Gastrocnemius medialis (tissue), 4 donors: ENCODE data around the gene EXD3. TPM values are rescaled to one million over a fixed set of nuclear protein-coding genes. Genes with fewer than 3 reads are reported as not detected.

Experiments used
- ATAC-seq, 2 donors: fragments of 150-250 bp; one replicate each; pipeline ENCODE4 v1.9.1; 2016
- DNase-seq, 2 donors: peaks; one replicate each; pipeline ENCODE4 v3.0.0-alpha.2; 2019
- H3K27ac ChIP-seq, 4 donors: fragments of 200-600 bp; sonication (generic); 1 replicate in 1 of 4; 2 replicates in 3 of 4; pipeline ENCODE4 v1.5.1; 2016 to 2018; ENCODE audit warnings: mild to moderate bottlenecking in 2 of 4, moderate library complexity in 1 of 4
- H3K27me3 ChIP-seq, 3 donors: fragments of 200-600 bp; sonication (generic) in 2 of 3; 1 replicate in 1 of 3; 2 replicates in 2 of 3; pipeline versions ENCODE4 v1.5.1 to v1.6.0; 2016 to 2019; ENCODE audit warnings: mild to moderate bottlenecking in 1 of 3, moderate library complexity in 1 of 3
- H3K36me3 ChIP-seq, 2 donors: fragments of 200-600 bp; sonication (generic) in 1 of 2; one replicate each; pipeline ENCODE4 v1.5.1; 2017 to 2018
- H3K4me1 ChIP-seq, 2 donors: fragments of 200-600 bp; sonication (generic) in 1 of 2; one replicate each; pipeline ENCODE4 v1.5.1; 2016 to 2017; ENCODE audit warnings: mild to moderate bottlenecking in 2 of 2
- H3K4me3 ChIP-seq, 4 donors: fragments of 200-600 bp; sonication (generic) in 3 of 4; 1 replicate in 1 of 4; 2 replicates in 3 of 4; pipeline ENCODE4 v1.5.1; 2016 to 2019; ENCODE audit warnings: mild to moderate bottlenecking in 2 of 4
- H3K9me3 ChIP-seq, 3 donors: fragments of 200-600 bp; sonication (generic) in 2 of 3; 1 replicate in 1 of 3; 2 replicates in 2 of 3; pipeline ENCODE4 v1.5.1; 2016 to 2019
- CTCF ChIP-seq, 5 experiments: fragments of 450-650 bp in 3 of 5; fragments of 200-600 bp in 2 of 5; sonication (generic) in 2 of 5; IDR thresholded peaks in 4 of 5; conservative IDR thresholded peaks in 1 of 5; 1 replicate in 4 of 5; 2 replicates in 1 of 5; pipeline ENCODE4 v1.5.1; 2016 to 2019; ENCODE audit warnings: antibody characterized with exemption in 5 of 5, mild to moderate bottlenecking in 3 of 5, moderate library complexity in 3 of 5
- POLR2A ChIP-seq, 2 donors: fragments of 450-650 bp; IDR thresholded peaks; one replicate each; pipeline ENCODE4 v1.6.1; 2017; ENCODE audit warnings: antibody characterized with exemption in 2 of 2, mild to moderate bottlenecking in 2 of 2, moderate library complexity in 2 of 2
- in situ Hi-C, 4 donors: fragments of 200-750 bp; cut with MboI; loops; one replicate each; pipeline versions ENCODE4 v1.15.0 to v1.8.0; 2017; ENCODE audit warnings: low sequenced_read_pairs in 4 of 4
- intact Hi-C: fragments of 100-400 bp; cut with DNase I; formaldehyde crosslinking; loops from one replicate; pipeline ENCODE4 v1.15.1; 2023; ENCODE audit warnings: low total_unique reads
- total RNA-seq, 4 donors: library from RNA; depleted of rRNA; stranded (reverse); fragments of >200 nt; gene quantifications; one replicate each; pipeline versions ENCODE4 v1.1.0 to v1.2.3, GENCODE V29; 2016

The EXD3 gene
- total RNA-seq, 4 donors from 2014 or later: 4.8 to 12.5 (median 6.4) TPM

- H3K4me3 ChIP-seq: no peak overlapping the region
- ATAC-seq: no peak
- no peak for DNase-seq
- TF ChIP-seq CTCF (IDR thresholded peaks at IDR 0.05 in 4 of 5, conservative IDR thresholded peaks at IDR 0.05 in 1 of 5) (no peak), POLR2A (IDR thresholded peaks at IDR 0.05) (no peak)
- intact Hi-C loops: no loop called here
- no peaks in the 10 kb centered on the region for H3K27me3 ChIP-seq
- H3K9me3 ChIP-seq: no peaks in the 10 kb centered on the region
- no peak overlapping the region for H3K27ac ChIP-seq
- no peaks in the 10 kb centered on the region for H3K36me3 ChIP-seq
- in situ Hi-C loops: no loop called here
- H3K4me1 ChIP-seq: no peaks in the 10 kb centered on the region
These were observed 24.1 kb downstream of the EXD3 start for GRCh38 chr9:137398561-137399468.

GRCh38 chr9:137397675-137398423, 25.1 kb downstream of the EXD3 start:
- ATAC-seq (no peak), DNase-seq (no peak)
- Histone ChIP-seq H3K9me3 (no peaks in the 10 kb centered on the region), H3K36me3 (no peaks in the 10 kb centered on the region), H3K27ac (no peak overlapping the region), H3K4me3 (no peak overlapping the region), H3K4me1 (no peaks in the 10 kb centered on the region), H3K27me3 (no peaks in the 10 kb centered on the region)
- intact Hi-C loops (no loop called here), in situ Hi-C loops (no loop called here)
- TF ChIP-seq CTCF (IDR thresholded peaks at IDR 0.05 in 4 of 5, conservative IDR thresholded peaks at IDR 0.05 in 1 of 5) (no peak), POLR2A (IDR thresholded peaks at IDR 0.05) (no peak)

GRCh38 chr9:137396634-137397367, 26.2 kb downstream of the EXD3 start:
- H3K27ac ChIP-seq: no peak overlapping the region
- no peaks in the 10 kb centered on the region for H3K4me1 ChIP-seq
- DNase-seq (no peak), ATAC-seq (no peak)
- in situ Hi-C loops (no loop called here), intact Hi-C loops (no loop called here)
- H3K27me3 ChIP-seq: no peaks in the 10 kb centered on the region
- H3K9me3 ChIP-seq: no peaks in the 10 kb centered on the region
- no peak overlapping the region for H3K4me3 ChIP-seq
- no peaks in the 10 kb centered on the region for H3K36me3 ChIP-seq
- TF ChIP-seq CTCF (IDR thresholded peaks at IDR 0.05 in 4 of 5, conservative IDR thresholded peaks at IDR 0.05 in 1 of 5) (no peak), POLR2A (IDR thresholded peaks at IDR 0.05) (no peak)

GRCh38 chr9:137396227-137396626, 26.7 kb downstream of the EXD3 start:
- H3K36me3 ChIP-seq: no peaks in the 10 kb centered on the region
- intact Hi-C loops: no loop called here

More at GRCh38 chr9:137396227-137396626, 26.7 kb downstream of the EXD3 start:
- Histone ChIP-seq H3K4me1 (no peaks in the 10 kb centered on the region), H3K27me3 (no peaks in the 10 kb centered on the region), H3K9me3 (no peaks in the 10 kb centered on the region), H3K4me3 (no peak overlapping the region), H3K27ac (no peak overlapping the region)
- DNase-seq (no peak), ATAC-seq (no peak)
- in situ Hi-C loops: no loop called here
- TF ChIP-seq CTCF (IDR thresholded peaks at IDR 0.05 in 4 of 5, conservative IDR thresholded peaks at IDR 0.05 in 1 of 5): no peak
